Rectal smooth muscle tissue (tissue), 1 donor: Measurements from ENCODE around the gene LCP1.
"Not testable (repeated sequence)": the region's sequence is repeated elsewhere in the genome, so short reads cannot be mapped to it uniquely, and the experiment has no call there.

Experiments used
- H3K27ac ChIP-seq: one replicate; pipeline ENCODE4 v1.7.0; 2013; ENCODE audit warnings: low read depth, low read length, inconsistent platforms
- H3K27me3 ChIP-seq: one replicate; pipeline ENCODE4 v1.7.0; 2013; ENCODE audit warnings: low read length; ENCODE audit not compliant: control insufficient read depth, insufficient read depth
- H3K36me3 ChIP-seq: one replicate; pipeline ENCODE4 v1.7.0; 2013; ENCODE audit warnings: low read length; ENCODE audit not compliant: control insufficient read depth, insufficient read depth
- H3K4me1 ChIP-seq: one replicate; pipeline ENCODE4 v1.7.0; 2013; ENCODE audit warnings: low read length; ENCODE audit not compliant: control insufficient read depth, insufficient read depth
- H3K4me3 ChIP-seq: one replicate; pipeline ENCODE4 v1.7.0; 2013; ENCODE audit warnings: low read length
- H3K9ac ChIP-seq: one replicate; pipeline ENCODE4 v1.7.0; 2013; ENCODE audit warnings: low read length

The LCP1 gene

DNA sequence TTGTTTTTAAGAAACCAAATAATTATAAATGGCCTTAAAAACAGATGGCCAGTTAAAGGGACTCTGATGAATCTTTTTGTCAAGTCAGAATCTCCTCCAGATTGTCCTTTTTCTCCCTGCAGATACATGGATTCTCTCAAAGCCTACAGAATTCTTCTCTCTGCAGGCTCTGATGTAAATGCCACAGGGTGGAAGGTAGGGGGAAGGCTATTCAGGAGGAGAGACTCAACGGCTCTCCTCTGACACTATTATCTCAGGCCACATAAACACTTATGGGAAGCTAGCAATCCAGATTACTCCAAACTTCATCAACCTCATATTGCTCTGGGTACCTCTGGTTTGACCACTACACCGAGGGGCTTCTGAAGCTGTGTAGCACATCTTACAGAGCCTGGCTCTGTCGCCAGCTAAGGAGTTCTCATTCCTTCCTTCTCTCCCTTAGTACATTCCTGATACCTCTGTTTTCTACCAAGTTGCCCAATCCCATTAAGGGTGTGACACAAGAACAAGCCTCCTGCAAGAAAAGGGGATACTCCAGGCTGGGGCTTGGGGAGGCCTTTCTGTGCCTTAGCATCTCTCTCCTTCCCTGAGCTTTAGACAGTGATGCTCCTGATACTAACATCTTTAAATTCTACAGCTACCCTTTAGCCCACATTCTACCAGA, 14.9 kb downstream of the LCP1 start:
- Histone ChIP-seq H3K4me1 (no peaks in the 10 kb centered on the region), H3K4me3 (no peak overlapping the region), H3K9ac (no peak overlapping the region), H3K27ac (no peak overlapping the region), H3K27me3 (no peaks in the 10 kb centered on the region), H3K36me3 (no peaks in the 10 kb centered on the region)

DNA sequence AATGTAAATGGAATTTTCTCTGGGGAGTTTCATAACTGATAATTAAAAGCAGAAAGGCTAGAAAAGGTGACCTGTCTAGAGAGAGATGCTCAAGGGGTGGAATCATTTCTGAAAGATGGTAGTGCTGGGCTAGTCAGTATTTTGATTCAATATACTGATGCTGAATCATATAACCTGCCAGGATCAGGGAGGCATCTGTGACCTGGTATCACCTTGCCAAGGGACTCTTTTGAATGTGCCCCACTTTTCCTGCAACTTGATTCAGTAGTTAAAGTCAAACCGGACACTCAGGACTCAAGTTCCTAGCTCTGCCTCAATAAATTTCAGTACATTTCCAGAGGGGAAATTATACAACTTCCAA, 15.8 kb downstream of the LCP1 start:
- no peak overlapping the region for H3K27ac ChIP-seq
- H3K4me1 ChIP-seq = no peaks in the 10 kb centered on the region
- H3K27me3 ChIP-seq = no peaks in the 10 kb centered on the region
- no peak overlapping the region for H3K9ac ChIP-seq
- no peak overlapping the region for H3K4me3 ChIP-seq
- H3K36me3 ChIP-seq = no peaks in the 10 kb centered on the region

DNA sequence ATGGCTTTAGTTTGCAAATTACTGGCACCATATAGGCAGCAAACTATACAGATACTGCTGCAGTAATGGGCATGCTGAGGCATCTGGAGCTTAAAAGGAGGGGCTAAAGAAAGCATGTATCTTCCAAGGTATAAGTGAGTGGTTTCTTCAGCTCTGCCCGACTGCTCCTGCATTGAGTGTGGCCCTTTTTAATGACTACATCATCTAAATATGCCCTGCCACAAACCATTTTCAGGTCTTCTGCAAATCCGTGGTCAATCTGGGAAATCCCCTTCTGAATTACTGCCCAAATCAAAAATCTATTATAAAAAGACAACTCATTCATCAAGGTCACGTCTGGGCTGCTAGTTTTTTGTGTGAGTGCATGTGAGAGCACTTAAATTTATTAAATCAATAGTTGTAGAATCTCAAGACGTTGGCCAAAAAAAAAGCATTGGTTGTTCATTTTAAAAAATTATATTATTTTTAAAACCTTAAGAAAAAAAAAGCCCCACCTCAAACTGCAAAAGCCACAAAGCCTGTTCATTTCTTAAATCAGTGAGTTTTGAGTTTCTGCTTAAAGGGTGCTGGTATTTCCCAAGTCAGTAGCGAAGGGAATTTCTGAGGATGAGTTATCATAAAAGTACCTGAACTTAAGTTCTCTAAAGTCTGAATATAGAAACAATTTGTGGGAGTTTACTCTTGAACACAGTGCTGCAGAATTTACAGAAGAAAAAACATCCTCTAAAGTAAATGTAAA, 16.3 kb downstream of the LCP1 start:
- Histone ChIP-seq H3K27me3 (no peaks in the 10 kb centered on the region), H3K27ac (no peak overlapping the region), H3K4me1 (no peaks in the 10 kb centered on the region), H3K9ac (no peak overlapping the region), H3K4me3 (no peak overlapping the region), H3K36me3 (no peaks in the 10 kb centered on the region)

DNA sequence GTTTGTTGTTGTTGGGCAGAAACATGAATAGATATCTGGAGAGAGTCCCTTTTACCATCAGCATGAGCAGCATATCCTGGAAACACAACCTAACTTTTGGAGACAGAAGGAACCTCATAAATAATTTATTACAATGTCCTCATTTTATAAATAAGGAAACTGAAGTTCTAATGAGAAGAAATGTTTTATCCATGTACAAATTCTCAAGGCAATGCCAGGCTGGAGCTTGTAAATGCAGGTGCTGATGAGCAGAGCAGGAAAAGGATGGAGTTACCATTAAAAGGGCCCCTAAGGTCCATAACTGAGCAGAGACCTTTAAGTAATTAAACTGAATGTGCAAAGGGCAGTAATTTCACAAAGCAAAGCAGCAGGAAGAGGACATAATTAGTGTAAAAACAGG, 17.3 kb downstream of the LCP1 start:
- no peaks in the 10 kb centered on the region for H3K27me3 ChIP-seq
- no peaks in the 10 kb centered on the region for H3K4me1 ChIP-seq
- no peak overlapping the region for H3K4me3 ChIP-seq
- no peak overlapping the region for H3K27ac ChIP-seq
- H3K9ac ChIP-seq = no peak overlapping the region
- no peaks in the 10 kb centered on the region for H3K36me3 ChIP-seq

DNA sequence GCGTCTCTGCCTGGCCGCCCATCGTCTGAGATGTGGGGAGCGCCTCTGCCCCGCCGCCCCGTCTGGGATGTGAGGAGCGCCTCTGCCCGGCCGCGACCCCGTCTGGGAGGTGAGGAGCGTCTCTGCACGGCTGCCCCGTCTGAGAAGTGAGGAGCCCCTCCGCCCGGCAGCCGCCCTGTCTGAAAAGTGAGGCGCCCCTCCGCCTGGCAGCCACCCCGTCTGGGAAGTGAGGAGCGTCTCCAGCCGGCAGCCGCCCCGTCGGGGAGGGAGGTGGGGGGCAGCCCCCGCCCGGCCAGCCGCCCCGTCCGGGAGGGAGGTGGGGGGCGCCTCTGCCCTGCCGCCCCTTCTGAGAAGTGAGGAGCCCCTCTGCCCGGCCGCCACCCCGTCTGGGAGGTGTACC, 19.2 kb downstream of the LCP1 start:
- H3K9ac ChIP-seq, H3K4me1 ChIP-seq, H3K36me3 ChIP-seq, H3K4me3 ChIP-seq, H3K27me3 ChIP-seq, H3K27ac ChIP-seq: not testable (repeated sequence)

DNA sequence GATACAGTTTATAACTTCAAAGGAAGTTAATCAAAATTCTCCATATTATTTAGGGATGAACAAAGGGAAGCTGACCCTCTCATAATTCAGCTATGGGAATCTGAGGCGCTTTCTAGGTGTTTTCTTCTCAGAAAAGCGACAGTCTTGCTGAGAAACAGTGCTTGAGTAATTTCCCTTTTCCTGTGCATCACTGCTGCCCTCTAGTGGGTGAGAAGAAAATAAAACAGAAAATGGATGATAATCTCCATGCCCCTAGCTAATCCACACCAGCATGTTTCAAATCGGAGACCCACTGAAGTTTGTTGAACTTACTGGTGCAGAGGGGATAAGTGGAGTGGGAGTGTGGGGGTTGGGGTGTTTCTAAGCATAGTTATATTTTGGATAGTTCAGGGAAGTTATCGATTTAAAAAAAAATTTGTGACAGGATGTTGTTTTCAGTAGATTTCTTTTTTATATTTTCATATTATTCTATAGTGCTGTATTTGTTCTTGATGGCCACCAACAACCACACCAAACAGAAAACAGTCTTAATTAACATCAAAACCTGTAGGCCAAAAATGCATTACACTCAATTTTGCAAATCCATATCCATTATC, 21.4 kb downstream of the LCP1 start:
- H3K36me3 ChIP-seq = no peaks in the 10 kb centered on the region
- no peak overlapping the region for H3K27ac ChIP-seq
- no peaks in the 10 kb centered on the region for H3K27me3 ChIP-seq
- H3K4me3 ChIP-seq = no peak overlapping the region
- no peaks in the 10 kb centered on the region for H3K4me1 ChIP-seq
- no peak overlapping the region for H3K9ac ChIP-seq

DNA sequence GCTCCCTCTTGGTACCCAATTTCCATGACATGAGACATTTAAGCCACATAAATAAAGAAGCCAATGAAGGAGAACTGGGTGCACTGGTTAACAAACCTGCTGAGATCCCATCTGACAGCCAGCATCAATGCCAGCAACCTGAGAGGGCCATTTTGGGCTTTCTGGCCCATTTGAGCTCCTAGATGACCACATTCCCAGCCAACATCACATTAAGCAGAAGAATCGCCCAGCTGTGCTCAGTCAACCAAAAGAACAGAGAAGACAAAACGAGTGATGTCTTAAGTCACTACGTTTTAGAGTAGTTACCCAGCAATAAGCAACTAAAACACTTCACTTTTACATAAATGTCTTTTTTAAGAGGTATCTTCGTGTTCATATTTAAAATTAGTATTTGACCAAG, 21.9 kb downstream of the LCP1 start:
- no peak overlapping the region for H3K27ac ChIP-seq
- H3K36me3 ChIP-seq = no peaks in the 10 kb centered on the region
- no peaks in the 10 kb centered on the region for H3K27me3 ChIP-seq
- no peaks in the 10 kb centered on the region for H3K4me1 ChIP-seq
- no peak overlapping the region for H3K9ac ChIP-seq
- H3K4me3 ChIP-seq = no peak overlapping the region

DNA sequence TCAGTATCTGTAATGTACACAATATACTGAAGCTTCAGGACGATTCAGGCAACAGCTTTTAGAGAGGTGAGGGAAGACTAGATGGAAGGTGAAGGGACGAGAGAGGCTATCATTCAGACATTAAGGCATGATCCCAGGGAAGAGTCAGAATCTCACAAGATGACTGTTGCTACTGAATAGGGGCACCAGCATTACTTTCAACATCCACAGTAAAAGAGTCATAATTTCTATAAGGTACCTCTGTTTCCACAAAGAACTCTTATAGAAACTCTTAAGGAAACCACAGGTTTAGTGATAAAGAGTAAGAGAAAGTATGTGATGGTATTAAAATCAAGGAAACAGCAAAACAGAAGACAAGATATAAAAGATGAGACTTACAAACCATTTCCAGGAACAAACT, 23.0 kb downstream of the LCP1 start:
- Histone ChIP-seq H3K9ac (no peak overlapping the region), H3K4me1 (no peaks in the 10 kb centered on the region), H3K27ac (no peak overlapping the region), H3K36me3 (no peaks in the 10 kb centered on the region), H3K27me3 (no peaks in the 10 kb centered on the region), H3K4me3 (no peak overlapping the region)

DNA sequence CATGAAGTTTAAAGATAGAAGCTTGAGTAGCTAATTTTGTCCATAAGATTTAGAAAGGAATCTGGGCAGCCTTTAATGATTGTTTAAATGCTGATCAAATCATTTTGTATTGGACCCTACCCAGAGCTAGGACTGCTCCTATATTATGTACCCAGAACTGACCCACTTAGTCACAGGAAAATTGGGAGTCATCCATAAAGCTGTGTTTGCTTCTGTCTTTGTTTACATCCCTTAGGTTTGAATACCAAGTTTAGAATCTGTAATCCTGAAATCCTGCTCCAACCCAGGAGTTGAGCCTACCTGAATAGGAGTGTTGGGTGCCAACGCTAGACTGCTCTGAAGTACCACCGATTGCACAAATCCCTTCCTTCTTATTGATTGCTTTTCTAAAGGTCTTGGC, 23.8 kb downstream of the LCP1 start:
- no peak overlapping the region for H3K9ac ChIP-seq
- H3K4me1 ChIP-seq = no peaks in the 10 kb centered on the region
- H3K27ac ChIP-seq = no peak overlapping the region
- H3K27me3 ChIP-seq = no peaks in the 10 kb centered on the region
- no peaks in the 10 kb centered on the region for H3K36me3 ChIP-seq
- no peak overlapping the region for H3K4me3 ChIP-seq

DNA sequence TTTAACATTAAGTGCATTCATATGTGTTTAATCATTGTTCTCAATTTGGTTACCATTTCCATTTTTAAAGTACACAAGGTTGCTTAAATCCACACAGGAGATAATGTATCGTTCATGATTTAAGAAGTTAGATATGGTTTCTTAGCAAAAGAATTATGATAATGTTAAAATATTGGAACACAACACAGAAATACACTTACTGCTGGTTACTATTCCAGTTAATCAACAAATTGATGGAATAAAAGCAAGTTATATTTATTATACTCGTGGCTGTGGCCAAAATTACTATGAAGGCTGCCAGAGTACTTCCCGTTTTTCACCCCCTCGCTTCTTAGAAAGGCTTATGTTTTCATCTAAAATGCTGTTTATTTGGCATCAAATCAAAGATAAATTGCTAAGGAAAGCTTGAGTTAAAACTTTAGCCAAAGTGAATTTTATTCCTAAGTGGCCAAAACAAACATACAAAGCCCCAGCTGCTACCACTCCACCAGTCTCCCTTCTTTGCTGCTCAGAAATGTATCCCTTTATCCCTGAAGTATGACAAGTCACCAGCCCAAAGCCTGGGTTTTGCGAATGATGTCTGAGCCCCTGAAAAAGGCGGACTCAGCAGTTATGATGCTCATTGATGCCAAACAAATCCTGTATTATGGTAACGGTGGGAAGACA, 27.7 kb downstream of the LCP1 start:
- no peaks in the 10 kb centered on the region for H3K36me3 ChIP-seq
- H3K27me3 ChIP-seq = no peaks in the 10 kb centered on the region
- no peak overlapping the region for H3K9ac ChIP-seq
- H3K4me3 ChIP-seq = no peak overlapping the region
- H3K27ac ChIP-seq = no peak overlapping the region
- no peaks in the 10 kb centered on the region for H3K4me1 ChIP-seq

DNA sequence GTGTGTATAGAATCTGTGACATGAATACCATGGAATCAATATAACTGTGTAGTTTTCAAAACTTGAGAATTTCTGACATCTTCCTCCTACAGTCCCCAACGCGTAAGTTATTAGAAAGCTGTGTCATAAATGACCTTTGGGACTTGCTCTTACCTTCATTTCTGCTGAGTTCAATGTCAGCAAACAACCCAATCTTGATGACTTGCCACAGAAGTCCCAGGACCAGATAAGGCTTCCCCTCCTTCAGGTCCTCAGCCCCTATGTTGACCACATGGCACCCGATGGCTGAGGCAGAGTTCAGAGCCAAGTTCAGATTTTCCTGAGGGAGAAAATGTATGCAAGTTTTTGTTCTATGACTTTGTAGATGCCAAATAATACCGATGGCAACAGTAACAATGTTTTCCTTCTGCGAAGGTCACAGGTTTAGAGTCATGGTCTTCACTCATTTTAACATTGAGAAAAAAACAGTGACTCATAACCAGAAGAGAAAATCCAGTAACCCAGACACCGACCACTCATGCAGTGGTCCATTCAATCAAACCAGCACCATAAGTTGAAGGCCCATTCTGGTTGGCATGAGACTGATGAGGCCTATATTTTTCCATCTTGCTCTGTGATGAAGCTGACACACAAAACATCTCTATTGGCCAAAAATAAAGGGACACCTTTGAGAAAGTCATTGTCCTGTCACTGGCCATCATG, 29.2 kb downstream of the LCP1 start:
- no peak overlapping the region for H3K9ac ChIP-seq
- no peaks in the 10 kb centered on the region for H3K4me1 ChIP-seq
- no peak overlapping the region for H3K27ac ChIP-seq
- H3K36me3 ChIP-seq = no peaks in the 10 kb centered on the region
- no peaks in the 10 kb centered on the region for H3K27me3 ChIP-seq
- H3K4me3 ChIP-seq = no peak overlapping the region

DNA sequence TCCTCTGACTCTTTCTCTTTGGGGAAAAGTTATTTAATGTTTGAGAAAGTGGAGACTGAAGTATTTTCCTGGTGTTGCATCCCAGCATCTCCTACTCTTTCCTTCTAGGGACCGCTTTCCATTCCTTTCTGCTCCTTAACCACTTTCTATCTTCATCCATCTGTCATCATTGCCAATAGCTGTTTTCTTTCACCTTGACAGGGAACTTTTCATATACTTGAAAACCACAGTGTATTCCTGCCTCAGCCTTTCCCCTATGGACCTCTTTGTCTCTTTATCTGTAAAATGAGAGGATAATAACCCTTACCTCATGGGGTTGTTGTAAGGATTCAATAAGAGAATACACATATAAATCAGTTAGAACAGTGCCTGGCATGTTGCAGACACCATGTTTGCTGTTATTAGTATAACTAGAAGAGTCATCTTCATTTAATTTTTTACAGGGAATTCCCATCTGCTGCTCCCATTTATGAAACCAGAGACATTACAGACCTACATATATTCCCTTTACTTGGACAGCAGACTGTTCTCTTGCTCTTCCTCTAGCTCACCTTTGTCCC, 31.8 kb downstream of the LCP1 start:
- Histone ChIP-seq H3K27me3 (no peaks in the 10 kb centered on the region), H3K4me3 (no peak overlapping the region), H3K27ac (no peak overlapping the region), H3K4me1 (no peaks in the 10 kb centered on the region), H3K36me3 (no peaks in the 10 kb centered on the region), H3K9ac (no peak overlapping the region)
